ENCODE data around the gene INIP. TPM values are rescaled to one million over a fixed set of nuclear protein-coding genes. Genes with fewer than 3 reads are reported as not detected.

INIP gene, protein sequence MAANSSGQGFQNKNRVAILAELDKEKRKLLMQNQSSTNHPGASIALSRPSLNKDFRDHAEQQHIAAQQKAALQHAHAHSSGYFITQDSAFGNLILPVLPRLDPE
- 7.6 and 9.3 TPM in 2 replicates for total RNA-seq

DNA sequence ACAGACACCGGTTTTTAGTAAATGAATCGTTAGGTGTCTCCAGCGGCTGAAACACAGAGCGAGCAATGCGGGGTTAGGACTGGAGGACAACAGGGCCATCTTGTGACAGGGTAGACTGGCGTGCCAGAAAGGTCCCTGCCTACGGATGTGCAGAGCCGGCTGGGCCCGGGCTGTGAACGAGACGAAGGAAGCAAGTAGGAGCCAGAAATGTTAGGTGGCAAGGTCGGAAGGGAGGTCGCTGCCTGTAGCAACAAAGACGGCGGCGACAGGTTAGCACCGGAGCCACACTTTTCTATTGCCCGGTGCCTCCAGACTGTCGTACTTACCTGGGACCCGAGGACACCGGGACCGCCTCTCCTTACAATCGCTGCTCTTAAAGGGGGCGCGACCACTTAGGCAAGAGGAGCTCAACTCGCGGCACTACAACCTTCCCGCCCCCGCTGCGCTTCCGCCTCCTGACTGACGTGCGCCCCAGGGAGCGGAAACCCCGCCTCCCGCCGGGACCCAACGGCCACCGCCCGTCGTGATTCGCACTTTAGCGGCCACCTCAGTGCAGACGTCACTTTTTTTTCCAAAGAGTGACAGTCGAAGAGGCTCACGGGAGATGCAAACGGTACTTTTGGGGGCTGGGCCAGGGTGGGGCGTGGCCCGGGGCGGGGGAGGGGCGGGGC, at the start of gene INIP:
Gene INIP (minus strand): TSS at position 457 of the 671 bp plus-strand sequence. CDS start 1,632 bp downstream, outside the sequence.

DNA sequence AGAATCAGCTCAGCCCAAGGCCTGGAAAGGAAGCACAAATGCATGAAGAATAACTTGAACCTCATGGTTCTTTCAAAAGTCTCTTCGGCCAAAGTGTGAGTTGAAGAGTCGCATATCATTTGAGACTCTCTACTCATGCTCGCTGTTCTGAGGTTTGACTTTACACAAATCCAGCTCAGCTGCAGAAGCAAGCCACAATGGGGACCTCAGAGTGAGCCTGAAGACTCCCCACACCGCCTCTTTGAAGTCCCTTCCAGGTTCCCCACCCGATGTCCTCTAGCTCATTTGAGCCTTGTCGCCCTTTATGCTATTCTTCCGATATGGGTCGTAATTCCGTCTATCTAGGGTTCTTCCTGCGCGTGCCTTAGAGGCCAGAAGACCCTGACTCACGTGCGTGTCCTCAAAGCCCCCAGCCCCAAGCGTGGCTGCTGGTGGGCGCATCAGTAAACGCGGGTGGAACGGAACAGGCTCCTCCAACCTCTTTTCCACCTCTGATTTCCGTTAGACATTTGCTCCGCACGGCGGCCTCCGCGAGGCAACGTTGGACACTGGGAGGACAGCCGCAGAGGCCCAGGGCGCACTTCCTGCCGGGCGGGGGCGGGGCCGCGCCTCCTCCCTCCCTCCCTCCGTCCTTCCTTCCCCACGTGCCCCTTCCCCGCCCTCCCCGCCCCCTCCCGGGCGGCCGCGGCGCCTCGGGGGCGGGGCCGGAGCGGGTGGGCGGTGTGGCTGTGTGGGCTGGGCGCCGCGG, 32.3 kb upstream of the INIP start, which contains the start of gene SNX30:
Gene SNX30 (plus strand): TSS at position 745 of the 748 bp plus-strand sequence. CDS start 242 bp downstream, outside the sequence.

Other genes with a start within 250 kb of the INIP start
- gene KIAA1958, start 231.3 kb downstream of the INIP start, total RNA-seq = 4.7 and 7.9 TPM in 2 replicates
- 4.9 and 15.8 TPM in 2 replicates for gene SNX30, start 32.6 kb upstream of the INIP start, total RNA-seq
- not detected in 2 replicates for gene SLC46A2, start 172.8 kb upstream of the INIP start, total RNA-seq